HEK293T (cell line): ENCODE results near the gene ADTRP.

Experiments used
- ARNT ChIP-seq: fragments of 450-650 bp; IDR thresholded peaks from 2 replicates; pipeline ENCODE4 v1.6.1; 2017; ENCODE audit warnings: mild to moderate bottlenecking
- BHLHE40 ChIP-seq: fragments of 450-650 bp; IDR thresholded peaks from 2 replicates; pipeline ENCODE4 v1.6.1; 2016; ENCODE audit warnings: mild to moderate bottlenecking, moderate library complexity, borderline replicate concordance
- FOXA1 ChIP-seq: fragments of 450-650 bp; IDR thresholded peaks from 2 replicates; pipeline ENCODE4 v1.6.1; 2016; ENCODE audit warnings: mild to moderate bottlenecking
- FOXM1 ChIP-seq: fragments of 450-650 bp; IDR thresholded peaks from 2 replicates; pipeline ENCODE4 v1.6.1; 2017; ENCODE audit warnings: mild to moderate bottlenecking, borderline replicate concordance
- HDGF ChIP-seq: fragments of 450-650 bp; IDR thresholded peaks from 2 replicates; pipeline ENCODE4 v1.6.1; 2017; ENCODE audit warnings: antibody characterized with exemption, borderline replicate concordance
- L3MBTL2 ChIP-seq: fragments of 450-650 bp; conservative IDR thresholded peaks from 2 replicates; pipeline ENCODE4 v1.6.1; 2016; ENCODE audit warnings: mild to moderate bottlenecking
- LEF1 ChIP-seq: fragments of 450-650 bp; IDR thresholded peaks from 2 replicates; pipeline ENCODE4 v1.6.1; 2017; ENCODE audit warnings: mild to moderate bottlenecking, borderline replicate concordance
- NFRKB ChIP-seq: fragments of 450-650 bp; IDR thresholded peaks from 2 replicates; pipeline ENCODE4 v1.6.1; 2016; ENCODE audit warnings: mild to moderate bottlenecking, moderate library complexity
- PKNOX1 ChIP-seq: fragments of 450-650 bp; IDR thresholded peaks from 2 replicates; pipeline ENCODE4 v1.6.1; 2016
- SP1 ChIP-seq: fragments of 450-650 bp; IDR thresholded peaks from 2 replicates; pipeline ENCODE4 v1.6.1; 2017
- SUZ12 ChIP-seq: fragments of 450-650 bp; IDR thresholded peaks from 2 replicates; pipeline ENCODE4 v1.6.1; 2016; ENCODE audit warnings: mild to moderate bottlenecking
- TARDBP ChIP-seq: fragments of 450-650 bp; IDR thresholded peaks from 2 replicates; pipeline ENCODE4 v1.6.1; 2016
- ZNF384 ChIP-seq: fragments of 450-650 bp; IDR thresholded peaks from 2 replicates; pipeline ENCODE4 v1.6.1; 2016

- TF ChIP-seq SP1 (no peak), BHLHE40 (no peak), FOXM1 (no peak), PKNOX1 (no peak), SUZ12 (no peak), TARDBP (no peak), HDGF (no peak), FOXA1 (no peak), NFRKB (no peak), ARNT (no peak), LEF1 (no peak), ZNF384 (no peak), L3MBTL2 (no peak)
These were observed 106.3 kb downstream of the ADTRP start for GRCh38 chr6:11672256-11672655.
